Endothelial cell of hepatic sinusoid (primary cell): ENCODE results near the gene SLC47A2.

Source experiments
- in situ Hi-C: cut with HindIII; loops from 2 replicates; pipeline ENCODE4 v1.10.0; 2017; ENCODE audit warnings: low sequenced_read_pairs

The SLC47A2 gene

DNA sequence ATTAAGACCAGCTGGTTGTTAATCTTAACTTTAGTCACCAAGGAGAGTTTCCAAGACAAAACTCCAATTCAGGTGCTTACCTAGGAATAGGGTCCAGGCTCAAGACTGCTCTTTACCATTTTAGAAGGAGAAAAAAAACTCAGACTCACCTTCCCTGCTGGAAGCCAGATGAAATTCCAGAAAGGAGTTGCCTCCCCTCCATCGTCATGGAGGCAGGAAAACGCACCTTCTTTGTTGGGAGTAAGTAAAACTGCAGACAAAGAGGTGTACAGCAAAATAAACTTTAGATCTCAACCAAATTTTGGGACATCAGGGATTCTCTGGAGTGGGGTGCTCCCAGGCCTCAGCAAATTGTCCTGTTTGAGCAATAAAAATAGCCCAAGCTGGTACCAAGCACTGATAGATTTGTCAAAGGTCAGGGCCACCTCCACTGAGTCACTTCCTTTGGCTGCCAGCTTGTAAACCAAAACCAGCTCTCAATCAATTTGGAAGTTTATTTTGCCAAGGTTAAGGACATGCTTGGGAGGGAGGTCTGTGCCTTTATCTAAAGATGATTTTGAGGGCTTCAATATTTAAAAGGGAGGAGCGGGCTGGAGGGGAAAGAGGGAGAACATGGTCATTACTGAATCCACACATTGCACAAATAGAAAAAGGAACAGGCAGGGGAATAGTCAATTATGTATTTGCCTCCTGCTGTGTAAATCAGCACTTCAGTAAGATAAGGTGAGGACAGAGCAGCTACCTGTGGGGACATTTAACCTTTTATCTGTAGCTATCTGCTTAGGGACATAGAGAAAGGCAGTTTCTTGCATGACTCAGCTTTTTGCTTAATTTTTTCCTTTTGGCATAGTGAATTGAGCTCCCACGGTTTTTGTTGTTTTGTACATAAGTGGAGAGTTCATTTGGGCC, 69.3 kb downstream of the SLC47A2 start:
- in situ Hi-C loops = no loop called here

DNA sequence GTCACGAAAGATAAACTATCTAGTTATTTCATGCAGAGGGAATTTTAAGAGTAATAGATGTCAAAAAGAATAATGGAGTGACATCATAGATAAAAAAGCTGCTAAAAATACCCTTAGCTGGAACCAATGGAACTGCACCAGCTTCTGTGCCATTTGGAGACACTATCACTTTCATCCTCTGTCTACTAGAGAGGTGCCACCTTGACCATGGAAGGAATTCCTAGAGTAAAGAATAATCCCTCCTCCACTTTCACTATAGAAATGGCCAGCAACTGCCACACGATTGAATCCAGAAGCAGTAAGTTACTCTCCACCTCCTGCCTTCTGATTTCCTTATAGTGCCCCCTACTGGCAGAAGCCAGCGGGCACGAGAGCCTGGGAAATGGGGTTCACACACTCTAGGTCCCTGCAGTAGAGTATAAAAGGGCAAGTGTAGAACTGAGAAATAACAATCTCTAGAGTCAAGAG, 70.6 kb downstream of the SLC47A2 start:
- in situ Hi-C loops = no loop called here

DNA sequence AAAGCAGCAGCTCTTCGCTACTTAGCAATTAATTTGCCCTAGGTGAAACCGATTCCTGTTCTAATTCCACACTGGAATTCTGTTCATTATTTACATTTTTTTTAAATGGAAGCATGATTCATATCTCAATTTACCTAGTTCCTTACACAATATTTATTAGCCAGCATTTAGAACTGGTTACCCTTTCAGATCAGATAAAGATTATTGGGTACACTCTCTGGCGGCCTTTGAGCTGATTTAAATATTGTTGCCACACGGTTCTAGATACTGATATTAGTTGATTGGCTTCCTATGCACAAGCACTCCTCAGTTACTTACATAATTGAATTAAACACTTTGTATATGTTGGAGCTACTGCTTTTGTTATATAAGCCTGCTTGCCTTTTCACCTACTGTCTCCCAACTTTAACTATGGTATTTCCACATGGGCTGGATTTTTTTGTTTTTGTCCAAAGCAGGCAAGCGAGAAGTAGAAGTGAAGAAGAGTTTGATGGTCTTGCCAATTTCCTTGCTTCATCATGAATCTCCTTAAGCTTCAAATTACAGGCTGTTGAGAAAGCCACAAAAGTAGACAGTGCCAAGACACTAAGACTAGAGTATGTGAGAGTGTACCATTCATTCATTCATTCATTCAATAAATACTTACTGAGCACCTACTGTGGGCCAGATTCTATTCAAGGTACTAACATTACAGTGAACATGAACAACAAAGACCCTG, 71.7 kb downstream of the SLC47A2 start:
- in situ Hi-C loops = no loop called here

DNA sequence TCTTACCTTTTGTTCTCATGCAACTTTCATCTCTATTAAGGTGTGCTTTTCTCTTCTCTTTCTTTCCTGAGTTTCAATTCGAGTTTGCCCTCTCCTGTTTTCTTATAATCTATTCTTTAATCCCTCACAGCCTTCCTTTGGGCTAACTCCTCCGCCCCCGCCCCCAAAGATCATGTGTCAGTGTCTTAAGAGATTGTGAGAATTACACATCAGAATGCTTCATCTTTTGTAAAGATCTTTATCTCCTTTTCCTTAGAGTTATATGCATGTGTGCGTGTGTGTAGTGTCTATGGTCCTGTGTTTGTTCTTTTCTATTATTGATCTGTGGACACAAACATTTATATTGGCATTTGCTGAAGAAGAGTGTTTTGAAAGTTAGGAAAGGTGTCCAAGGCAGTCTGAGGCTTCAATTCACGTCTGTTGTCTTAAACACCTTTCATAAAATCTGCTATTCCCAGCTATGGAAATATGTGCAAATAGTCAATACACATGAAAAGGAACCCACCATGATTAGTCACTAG, 74.0 kb downstream of the SLC47A2 start:
- in situ Hi-C loops = no loop called here

DNA sequence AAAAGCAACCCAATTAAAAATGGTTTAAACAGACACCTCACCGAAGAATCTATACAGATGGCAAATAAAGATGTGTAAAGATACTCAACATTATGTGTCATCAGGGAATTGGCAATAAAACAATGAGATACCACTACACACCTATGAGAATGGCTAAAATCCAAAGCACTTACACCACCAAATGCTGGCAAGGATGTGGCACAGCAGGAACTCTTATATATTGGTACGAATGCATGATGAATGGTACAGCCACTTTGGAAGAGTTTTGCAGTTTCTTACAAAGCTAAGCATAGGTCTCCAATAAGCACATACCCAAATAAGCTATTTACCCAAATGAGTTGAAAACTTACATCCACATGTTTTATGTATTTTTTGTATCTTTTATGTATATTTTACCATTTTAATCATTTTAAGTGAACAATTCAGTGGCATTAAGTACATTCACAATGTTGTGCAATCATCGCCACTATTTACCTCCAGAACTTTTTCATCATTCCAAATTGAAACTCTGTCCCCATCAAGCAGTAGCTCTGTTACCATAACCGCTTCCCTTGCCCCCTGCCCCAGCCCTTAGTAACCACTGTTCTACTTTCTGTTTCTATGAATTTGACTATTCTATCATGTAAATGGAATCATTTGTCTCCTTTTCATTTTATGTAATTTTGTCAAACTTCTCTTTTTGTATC, 74.6 kb downstream of the SLC47A2 start:
- in situ Hi-C loops = no loop called here

DNA sequence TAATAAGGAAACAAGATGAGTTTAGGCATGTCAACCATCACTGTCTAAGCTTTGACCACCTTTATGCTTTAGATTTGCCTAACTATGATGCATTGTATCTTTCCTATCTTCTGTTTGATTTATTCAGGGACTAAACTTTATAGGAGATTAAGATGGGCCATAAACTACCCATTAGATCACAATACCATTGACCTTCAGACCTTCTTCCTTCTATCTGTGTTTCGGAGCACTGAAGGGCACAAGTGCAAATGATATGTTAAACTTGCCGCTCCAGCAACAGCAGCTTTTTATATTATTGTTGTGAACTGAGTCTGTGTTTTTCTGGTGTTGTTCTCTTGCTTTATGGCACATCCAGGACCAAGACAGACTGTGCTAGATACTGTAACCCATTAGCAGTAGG, 84.5 kb downstream of the SLC47A2 start:
- in situ Hi-C loops = no loop called here

DNA sequence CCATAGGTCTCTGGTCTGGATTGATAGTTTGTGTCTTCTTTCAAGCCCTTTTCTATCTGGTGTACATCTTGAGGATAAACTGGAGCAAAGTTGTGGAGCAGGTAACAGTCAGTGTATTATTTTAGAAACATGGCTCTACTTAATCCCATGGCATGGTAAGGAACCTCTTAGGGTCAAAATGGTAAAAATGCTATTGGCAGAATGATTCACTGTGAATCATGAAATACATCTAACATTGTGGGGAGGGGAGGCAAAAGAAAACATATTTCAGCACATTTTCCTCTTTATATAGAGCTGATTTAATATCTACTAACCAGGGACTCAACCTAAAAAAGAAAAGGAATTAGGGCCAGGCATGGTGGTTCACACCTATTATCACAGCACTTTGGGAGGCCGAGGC, 85.7 kb downstream of the SLC47A2 start:
- in situ Hi-C loops = no loop called here

DNA sequence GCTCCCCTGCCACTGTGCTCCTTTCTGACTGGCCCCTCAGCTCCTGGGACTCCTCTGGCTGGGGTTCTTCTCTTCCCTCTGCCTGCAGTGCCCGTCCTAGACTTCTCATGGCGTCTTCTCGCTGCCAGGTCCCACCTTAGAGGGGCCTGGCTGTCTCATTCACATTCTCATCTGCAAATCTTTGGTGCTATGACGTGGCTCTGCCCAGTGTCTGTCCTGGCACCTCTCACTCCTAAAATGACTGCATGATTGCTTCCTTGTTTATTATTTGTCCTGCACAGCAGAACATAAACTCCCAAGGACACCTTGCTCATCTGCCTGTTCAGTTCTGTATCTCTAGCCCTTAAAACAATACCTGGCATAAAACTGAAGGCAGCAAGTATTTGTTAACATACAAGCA, 86.3 kb downstream of the SLC47A2 start:
- in situ Hi-C loops = no loop called here

DNA sequence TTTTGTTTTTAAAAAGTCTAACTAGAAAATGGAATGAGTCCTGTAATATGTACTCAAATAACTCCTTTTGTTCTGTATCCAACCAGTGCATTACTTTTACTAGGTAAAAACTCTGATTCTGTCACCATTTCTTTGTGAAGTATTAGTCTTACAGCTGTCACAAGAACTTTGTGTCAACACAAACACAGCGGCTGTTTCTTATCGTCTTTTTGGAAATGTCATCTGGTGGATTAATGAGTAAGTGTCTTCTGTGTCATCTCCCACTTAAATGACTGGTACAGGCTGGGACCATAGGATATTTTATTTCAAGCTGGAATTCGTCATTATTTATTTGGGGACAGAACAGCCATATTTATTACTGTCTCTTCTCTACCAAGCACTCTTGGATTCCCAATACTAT, 86.9 kb downstream of the SLC47A2 start:
- in situ Hi-C loops = no loop called here
